HAP-1 (cell line): ENCODE measurements around the gene MYMK.

ENCODE experiments used
- DNase-seq, 2 experiments: peaks; one replicate each; pipeline ENCODE4 v3.0.0-alpha.2; 2016 to 2020; ENCODE audit warnings: low spot score in 2 of 2
- H3K27me3 ChIP-seq: fragments of 250-450 bp; sonication (Bioruptor Pico); 2 replicates; pipeline ENCODE4 v1.5.1; 2020; ENCODE audit warnings: low read depth, mild to moderate bottlenecking, moderate library complexity
- H3K36me3 ChIP-seq: fragments of 250-450 bp; sonication (Bioruptor Pico); replicated peaks from 2 replicates; pipeline ENCODE4 v1.5.1; 2020; ENCODE audit warnings: mild to moderate bottlenecking
- H3K4me1 ChIP-seq: fragments of 250-450 bp; sonication (Bioruptor Pico); 2 replicates; pipeline ENCODE4 v1.5.1; 2020; ENCODE audit warnings: mild to moderate bottlenecking
- H3K4me3 ChIP-seq: fragments of 250-450 bp; sonication (Bioruptor Pico); 2 replicates; pipeline ENCODE4 v1.5.1; 2020; ENCODE audit warnings: mild to moderate bottlenecking, moderate library complexity
- H3K9me3 ChIP-seq: fragments of 250-450 bp; sonication (Bioruptor Pico); 2 replicates; pipeline ENCODE4 v1.5.1; 2020; ENCODE audit warnings: mild to moderate bottlenecking, moderate library complexity
- in situ Hi-C: fragments of 300-500 bp; cut with MboI; formaldehyde crosslinking; loops from 3 replicates; pipeline ENCODE4 v1.14.3; 2020; ENCODE audit warnings: low sequenced_read_pairs, inconsistent platforms, mixed read lengths

The MYMK gene

GRCh38 chr9:133505186-133505830 is 19.5 kb downstream of the MYMK start:
- Histone ChIP-seq H3K27me3 (peaks cover 6% of the 10 kb centered on the region), H3K36me3 (no peaks in the 10 kb centered on the region), H3K9me3 (peaks cover 5% of the 10 kb centered on the region; the same call in 1 of the 2 replicates), H3K4me1 (no peaks in the 10 kb centered on the region), H3K4me3 (no peak overlapping the region)
- in situ Hi-C loops, result no loop called here
- no peak for DNase-seq

- Histone ChIP-seq H3K4me1 (no peaks in the 10 kb centered on the region), H3K9me3 (peaks cover 5% of the 10 kb centered on the region; the same call in 1 of the 2 replicates), H3K27me3 (no peaks in the 10 kb centered on the region), H3K4me3 (no peak overlapping the region), H3K36me3 (no peaks in the 10 kb centered on the region)
- in situ Hi-C loops, result no loop called here
- DNase-seq, result no peak
Observed at GRCh38 chr9:133502112-133502511, 22.6 kb downstream of the MYMK start.

GRCh38 chr9:133499892-133500270 is 24.9 kb downstream of the MYMK start:
- DNase-seq, result no peak
- 0 out of 2 replicates have a peak, but pooled peaks cover 2% of the 10 kb centered on the region for H3K27me3 ChIP-seq
- H3K9me3 ChIP-seq, result peaks cover 5% of the 10 kb centered on the region; the same call in 1 of the 2 replicates
- H3K4me3 ChIP-seq, result no peak overlapping the region
- in situ Hi-C loops, result loop anchor here (25.0 kb wide), 1 partner anchor 463 kb away; the partner anchor contains the start of gene GTF3C5
- no peaks in the 10 kb centered on the region for H3K36me3 ChIP-seq
- no peaks in the 10 kb centered on the region for H3K4me1 ChIP-seq

GRCh38 chr9:133499132-133499891 is 25.4 kb downstream of the MYMK start:
- Histone ChIP-seq H3K4me1 (no peaks in the 10 kb centered on the region), H3K36me3 (no peaks in the 10 kb centered on the region)

GRCh38 chr9:133496861-133497842 is 27.6 kb downstream of the MYMK start:
- no peaks in the 10 kb centered on the region for H3K36me3 ChIP-seq
- H3K9me3 ChIP-seq, result peaks cover 4% of the 10 kb centered on the region; the same call in 1 of the 2 replicates
- no peak overlapping the region for H3K4me3 ChIP-seq
- H3K4me1 ChIP-seq, result no peaks in the 10 kb centered on the region
- in situ Hi-C loops, result loop anchor here (25.0 kb wide), 1 partner anchor 460 kb away; the partner anchor contains the start of gene GTF3C5
- no peak for DNase-seq
- 0 out of 2 replicates have a peak, but pooled peaks cover 2% of the 10 kb centered on the region for H3K27me3 ChIP-seq

More at GRCh38 chr9:133499132-133499891, 25.4 kb downstream of the MYMK start:
- 0 out of 2 replicates have a peak, but pooled peaks cover 2% of the 10 kb centered on the region for H3K27me3 ChIP-seq
- no peak overlapping the region for H3K4me3 ChIP-seq
- in situ Hi-C loops, result loop anchor here (25.0 kb wide), 1 partner anchor 462 kb away; the partner anchor contains the start of gene GTF3C5
- DNase-seq, result no peak
- peaks cover 5% of the 10 kb centered on the region; the same call in 1 of the 2 replicates for H3K9me3 ChIP-seq

GRCh38 chr9:133495327-133496293 is 29.1 kb downstream of the MYMK start:
- in situ Hi-C loops, result loop anchor here (25.0 kb wide), 1 partner anchor 458 kb away; the partner anchor contains the start of gene GTF3C5
- 0 out of 2 replicates have a peak, but pooled peaks cover 2% of the 10 kb centered on the region for H3K27me3 ChIP-seq
- no peak overlapping the region for H3K4me3 ChIP-seq
- no peak for DNase-seq
- no peaks in the 10 kb centered on the region for H3K9me3 ChIP-seq
- H3K36me3 ChIP-seq, result no peaks in the 10 kb centered on the region
- H3K4me1 ChIP-seq, result no peaks in the 10 kb centered on the region

GRCh38 chr9:133494636-133495326 is 30.0 kb downstream of the MYMK start:
- Histone ChIP-seq H3K4me3 (no peak overlapping the region), H3K36me3 (no peaks in the 10 kb centered on the region), H3K9me3 (no peaks in the 10 kb centered on the region), H3K4me1 (no peaks in the 10 kb centered on the region), H3K27me3 (peaks cover 6% of the 10 kb centered on the region; the same call in 1 of the 2 replicates)
- DNase-seq, result no peak
- in situ Hi-C loops, result loop anchor here (25.0 kb wide), 1 partner anchor 457 kb away; the partner anchor contains the start of gene GTF3C5

GRCh38 chr9:133493845-133494540 is 30.8 kb downstream of the MYMK start:
- Histone ChIP-seq H3K9me3 (no peaks in the 10 kb centered on the region), H3K27me3 (peaks cover 6% of the 10 kb centered on the region; the same call in 1 of the 2 replicates), H3K4me3 (no peak overlapping the region), H3K36me3 (no peaks in the 10 kb centered on the region), H3K4me1 (no peaks in the 10 kb centered on the region)
- in situ Hi-C loops, result loop anchor here (25.0 kb wide), 1 partner anchor 457 kb away; the partner anchor contains the start of gene GTF3C5
- DNase-seq, result no peak

- in situ Hi-C loops, result loop anchor here (25.0 kb wide), 1 partner anchor 456 kb away; the partner anchor contains the start of gene GTF3C5
- Histone ChIP-seq H3K9me3 (no peaks in the 10 kb centered on the region), H3K4me3 (no peak overlapping the region), H3K36me3 (no peaks in the 10 kb centered on the region), H3K27me3 (peaks cover 6% of the 10 kb centered on the region; the same call in 1 of the 2 replicates), H3K4me1 (no peaks in the 10 kb centered on the region)
- no peak for DNase-seq
Observed at GRCh38 chr9:133493428-133493827, 31.3 kb downstream of the MYMK start.

- peaks cover 6% of the 10 kb centered on the region; the same call in 1 of the 2 replicates for H3K27me3 ChIP-seq
- no peak overlapping the region for H3K4me3 ChIP-seq
- in situ Hi-C loops, result loop anchor here (25.0 kb wide), 1 partner anchor 455 kb away; the partner anchor contains the start of gene GTF3C5
- no peaks in the 10 kb centered on the region for H3K9me3 ChIP-seq
- DNase-seq, result no peak
- no peaks in the 10 kb centered on the region for H3K4me1 ChIP-seq
- no peaks in the 10 kb centered on the region for H3K36me3 ChIP-seq
Observed at GRCh38 chr9:133492061-133493021, 32.4 kb downstream of the MYMK start.
